HCT116 (cell line): ENCODE results near the gene LANCL3. TPM values are rescaled to one million over a fixed set of nuclear protein-coding genes. Genes with fewer than 3 reads are reported as not detected.

Experiments used
- ATAC-seq: fragments of 200-7000 bp; cut with Tn5 transposase; 2 replicates; pipeline ENCODE4 v1.9.1; 2020; ENCODE audit warnings: mild to moderate bottlenecking, moderate library complexity
- BruUV-seq: library from RNA; stranded (reverse); fragments of 400-500 nt; replicated peaks from 2 replicates; lab custom pipeline; 2021; lab: Mats Ljungman, UMichigan
- CTCF ChIA-PET: fragments of 300-600 bp; sonication (Branson Sonifier 250); formaldehyde crosslinking; loops from one replicate; lab custom pipeline; 2021; ENCODE audit warnings: antibody characterized with exemption; lab: Charles Lee
- POLR2A ChIA-PET: fragments of 300-600, 350-600 bp; sonication (Branson Sonifier 250); formaldehyde crosslinking; loops from one replicate; lab custom pipeline; 2021; ENCODE audit warnings: antibody characterized with exemption; lab: Charles Lee
- RAD21 ChIA-PET, 2 experiments: fragments of 300-600 bp; sonication (Branson Sonifier 250); formaldehyde crosslinking; loops; one replicate each; lab custom pipeline; 2023; ENCODE audit warnings: low total read pairs in 2 of 2; ENCODE audit not compliant: uncharacterized antibody in 2 of 2, unreplicated experiment in 2 of 2, low non-redundant PET in 1 of 2; lab: Charles Lee
- DNase-seq: peaks from one replicate; pipeline ENCODE4 v3.0.0-alpha.2; 2010; ENCODE audit warnings: low read depth, low spot score
- H2AFZ ChIP-seq: fragments of 200-600 bp; shearing (Covaris generic), sonication (generic); 2 replicates; pipeline ENCODE4 v1.6.1; 2017; ENCODE audit warnings: low read depth, mixed run types, mixed read lengths, antibody characterized with exemption, low read length; ENCODE audit not compliant: poor library complexity, severe bottlenecking
- H3K27ac ChIP-seq: 2 replicates; pipeline ENCODE4 v1.5.1; 2012; ENCODE audit warnings: low read depth, low read length
- H3K27me3 ChIP-seq: fragments of 200-600 bp; sonication (generic); 2 replicates; pipeline ENCODE4 v1.6.1; 2016; ENCODE audit warnings: mixed run types, low read length, mixed read lengths; ENCODE audit not compliant: insufficient read depth
- H3K36me3 ChIP-seq, 2 experiments: fragments of 200-500 bp in 1 of 2; fragments of 200-600 bp in 1 of 2; sonication (Bioruptor generic) in 1 of 2; sonication (generic) in 1 of 2; 2 replicates each; pipeline versions ENCODE4 v1.5.1 to v1.6.1; 2014 to 2016; ENCODE audit warnings: low read length in 2 of 2, inconsistent platforms in 1 of 2, mixed read lengths in 1 of 2, mixed run types in 1 of 2; ENCODE audit not compliant: insufficient read depth in 2 of 2, control insufficient read depth in 1 of 2
- H3K4me1 ChIP-seq, 2 experiments: fragments of 200-600 bp in 1 of 2; sonication (generic) in 1 of 2; 2 replicates each; pipeline versions ENCODE4 v1.5.1 to v1.6.1; 2012 to 2017; ENCODE audit warnings: low read length in 2 of 2, inconsistent platforms in 1 of 2, mild to moderate bottlenecking in 1 of 2, mixed read lengths in 1 of 2, mixed run types in 1 of 2, moderate library complexity in 1 of 2; ENCODE audit not compliant: insufficient read depth in 2 of 2, control insufficient read depth in 1 of 2
- H3K4me2 ChIP-seq: fragments of 200-600 bp; sonication (generic); 2 replicates; pipeline ENCODE4 v1.6.1; 2017; ENCODE audit warnings: mixed run types, low read length, mixed read lengths
- H3K4me3 ChIP-seq, 2 experiments: fragments of 200-600 bp in 1 of 2; sonication (generic) in 1 of 2; replicated peaks in 1 of 2; 2 replicates each; pipeline ENCODE4 v1.5.1; 2011 to 2016; ENCODE audit warnings: low read length in 2 of 2, control low read depth in 1 of 2, low read depth in 1 of 2, mild to moderate bottlenecking in 1 of 2, mixed read lengths in 1 of 2, mixed run types in 1 of 2
- H3K79me2 ChIP-seq: fragments of 200-600 bp; sonication (generic); 2 replicates; pipeline ENCODE4 v1.6.1; 2017; ENCODE audit warnings: mild to moderate bottlenecking, mixed run types, low read length, moderate library complexity, mixed read lengths; ENCODE audit not compliant: insufficient read depth
- H3K9ac ChIP-seq: fragments of 200-600 bp; sonication (generic); 2 replicates; pipeline ENCODE4 v1.6.1; 2016; ENCODE audit warnings: low read length, mixed read lengths
- H3K9me2 ChIP-seq: fragments of 200-600 bp; sonication (generic), shearing (Covaris generic); 2 replicates; pipeline ENCODE4 v1.6.1; 2017; ENCODE audit warnings: mixed run types, mild to moderate bottlenecking, moderate library complexity; ENCODE audit not compliant: insufficient read depth
- H3K9me3 ChIP-seq, 2 experiments: fragments of 200-500 bp in 1 of 2; fragments of 200-600 bp in 1 of 2; sonication (Bioruptor generic) in 1 of 2; sonication (generic) in 1 of 2; 2 replicates each; pipeline ENCODE4 v1.6.1; 2014 to 2017; ENCODE audit warnings: low read length in 2 of 2, mixed read lengths in 2 of 2, inconsistent platforms in 1 of 2, low read depth in 1 of 2, mild to moderate bottlenecking in 1 of 2, mixed run types in 1 of 2, moderate library complexity in 1 of 2; ENCODE audit not compliant: control insufficient read depth in 1 of 2, insufficient read depth in 1 of 2
- H4K20me1 ChIP-seq: fragments of 200-600 bp; sonication (generic), shearing (Covaris generic); 2 replicates; pipeline ENCODE4 v1.6.1; 2017; ENCODE audit warnings: mixed run types, mild to moderate bottlenecking, moderate library complexity; ENCODE audit not compliant: insufficient read depth
- CEBPB ChIP-seq: IDR thresholded peaks from 2 replicates; pipeline ENCODE4 v1.6.1; 2012; ENCODE audit warnings: low read depth
- EGR1 ChIP-seq: IDR thresholded peaks from 2 replicates; pipeline ENCODE4 v1.6.1; 2012; ENCODE audit warnings: low read depth
- ELF1 ChIP-seq: IDR thresholded peaks from 2 replicates; pipeline ENCODE4 v1.6.1; 2012; ENCODE audit warnings: low read depth, borderline replicate concordance
- EZH2 ChIP-seq: fragments of 200-600 bp; sonication (generic); IDR thresholded peaks from 2 replicates; pipeline ENCODE4 v1.6.1; 2017; ENCODE audit warnings: antibody characterized with exemption, mixed run types
- EZH2phosphoT487 ChIP-seq: fragments of 200-600 bp; IDR thresholded peaks from 2 replicates; pipeline ENCODE4 v1.6.1; 2018; ENCODE audit warnings: antibody characterized with exemption, borderline replicate concordance
- JUND ChIP-seq: IDR thresholded peaks from 2 replicates; pipeline ENCODE4 v1.6.1; 2012
- MAX ChIP-seq: IDR thresholded peaks from 2 replicates; pipeline ENCODE4 v1.6.1; 2012
- POLR2A ChIP-seq: IDR thresholded peaks from 2 replicates; pipeline ENCODE4 v1.7.0; 2011; ENCODE audit warnings: borderline replicate concordance; ENCODE audit not compliant: insufficient read depth, insufficient read length; ENCODE audit errors: extremely low read depth
- POLR2AphosphoS5 ChIP-seq: IDR thresholded peaks from 2 replicates; pipeline ENCODE4 v1.6.1; 2011; ENCODE audit warnings: mild to moderate bottlenecking, low read depth, low read length, moderate library complexity
- SIN3A ChIP-seq: IDR thresholded peaks from 2 replicates; pipeline ENCODE4 v1.6.1; 2012; ENCODE audit warnings: low read depth
- SP1 ChIP-seq: IDR thresholded peaks from 2 replicates; pipeline ENCODE4 v1.6.1; 2012; ENCODE audit warnings: low read depth
- SRF ChIP-seq: IDR thresholded peaks from 2 replicates; pipeline ENCODE4 v1.6.1; 2012; ENCODE audit warnings: low read depth
- YY1 ChIP-seq: IDR thresholded peaks from 2 replicates; pipeline ENCODE4 v1.6.1; 2011; ENCODE audit warnings: low read length, low read depth, moderate library complexity, mild to moderate bottlenecking; ENCODE audit not compliant: insufficient replicate concordance; ENCODE audit errors: extremely low read depth
- ZNF274 ChIP-seq: fragments of 200-500 bp; sonication (Bioruptor generic); IDR thresholded peaks from 2 replicates; pipeline ENCODE4 v1.6.1; 2014; ENCODE audit warnings: mild to moderate bottlenecking, low read depth, low read length, inconsistent platforms
- intact Hi-C: fragments of 100-400 bp; cut with micrococcal nuclease; formaldehyde crosslinking; loops from 2 replicates; pipeline ENCODE4 v1.10.0; 2022
- total RNA-seq: library from RNA; stranded (reverse); gene quantifications from one replicate; pipeline ENCODE4 v1.2.1, GENCODE V29; 2021; ENCODE audit not compliant: unreplicated experiment

LANCL3 gene
- total RNA-seq, 1 experiment from 2014 or later: 2.4 TPM

GRCh38 chrX:37717708-37718107, 146.2 kb downstream of the LANCL3 start:
- BruUV-seq: no TSS peak
- H3K36me3 ChIP-seq: no peaks in the 10 kb centered on the region
- CTCF ChIA-PET: no interaction called here
- H3K79me2 ChIP-seq: no peaks in the 10 kb centered on the region
- H4K20me1 ChIP-seq: no peaks in the 10 kb centered on the region
- no peak overlapping the region for H3K4me2 ChIP-seq
- no peaks in the 10 kb centered on the region for H3K27me3 ChIP-seq
- H3K9me3 ChIP-seq: no peaks in the 10 kb centered on the region
- no peak overlapping the region for H3K9ac ChIP-seq
- no peak for TF ChIP-seq YY1
- TF ChIP-seq ZNF274: no peak
- no peak for TF ChIP-seq CEBPB
- no peak for TF ChIP-seq SRF
- no peak for TF ChIP-seq POLR2A
- TF ChIP-seq EZH2phosphoT487: no peak
- TF ChIP-seq POLR2AphosphoS5: no peak
- TF ChIP-seq, all 23 proteins: peak for 0
- intact Hi-C loops: no loop called here
- Histone ChIP-seq H3K4me3 (no peak overlapping the region), H3K4me1 (no peaks in the 10 kb centered on the region), H3K27ac (no peak overlapping the region), H2AFZ (no peak overlapping the region), H3K9me2 (no peaks in the 10 kb centered on the region)
- DNase-seq: no peak
- ATAC-seq: no peak
- RAD21 ChIA-PET: no interaction called here
- POLR2A ChIA-PET: no interaction called here

- no peak overlapping the region for H3K27ac ChIP-seq
- no TSS peak for BruUV-seq
- ChIA-PET RAD21 (no interaction called here), POLR2A (no interaction called here), CTCF (no interaction called here)
- no peak overlapping the region for H3K4me2 ChIP-seq
- DNase-seq (no peak), ATAC-seq (no peak)
- no peak overlapping the region for H3K4me3 ChIP-seq
- H3K36me3 ChIP-seq: no peaks in the 10 kb centered on the region
- no peaks in the 10 kb centered on the region for H4K20me1 ChIP-seq
- no peaks in the 10 kb centered on the region for H3K79me2 ChIP-seq
- intact Hi-C loops: no loop called here
- H2AFZ ChIP-seq: no peak overlapping the region
- H3K9ac ChIP-seq: no peak overlapping the region
- no peak for TF ChIP-seq EZH2phosphoT487
- no peak for TF ChIP-seq POLR2AphosphoS5
- no peak for TF ChIP-seq MAX
- no peak for TF ChIP-seq EZH2
- TF ChIP-seq SIN3A: no peak
- no peak for TF ChIP-seq SRF
- TF ChIP-seq JUND: no peak
- no peak for TF ChIP-seq SP1
- TF ChIP-seq ELF1: no peak
- TF ChIP-seq YY1: no peak
- no peak for TF ChIP-seq EGR1
- no peaks in the 10 kb centered on the region for H3K27me3 ChIP-seq
- H3K9me3 ChIP-seq: no peaks in the 10 kb centered on the region
- H3K9me2 ChIP-seq: no peaks in the 10 kb centered on the region
- no peaks in the 10 kb centered on the region for H3K4me1 ChIP-seq
Measured at GRCh38 chrX:37722595-37722994, 151.1 kb downstream of the LANCL3 start.
